Measurements from ENCODE around the gene PEX6.
A peak's percentile ranks its signal among the peaks of the same experiment; 100 is the strongest.
"Not testable (repeated sequence)": the region's sequence is repeated elsewhere in the genome, so short reads cannot be mapped to it uniquely, and the experiment has no call there.

PEX6 gene

DNA sequence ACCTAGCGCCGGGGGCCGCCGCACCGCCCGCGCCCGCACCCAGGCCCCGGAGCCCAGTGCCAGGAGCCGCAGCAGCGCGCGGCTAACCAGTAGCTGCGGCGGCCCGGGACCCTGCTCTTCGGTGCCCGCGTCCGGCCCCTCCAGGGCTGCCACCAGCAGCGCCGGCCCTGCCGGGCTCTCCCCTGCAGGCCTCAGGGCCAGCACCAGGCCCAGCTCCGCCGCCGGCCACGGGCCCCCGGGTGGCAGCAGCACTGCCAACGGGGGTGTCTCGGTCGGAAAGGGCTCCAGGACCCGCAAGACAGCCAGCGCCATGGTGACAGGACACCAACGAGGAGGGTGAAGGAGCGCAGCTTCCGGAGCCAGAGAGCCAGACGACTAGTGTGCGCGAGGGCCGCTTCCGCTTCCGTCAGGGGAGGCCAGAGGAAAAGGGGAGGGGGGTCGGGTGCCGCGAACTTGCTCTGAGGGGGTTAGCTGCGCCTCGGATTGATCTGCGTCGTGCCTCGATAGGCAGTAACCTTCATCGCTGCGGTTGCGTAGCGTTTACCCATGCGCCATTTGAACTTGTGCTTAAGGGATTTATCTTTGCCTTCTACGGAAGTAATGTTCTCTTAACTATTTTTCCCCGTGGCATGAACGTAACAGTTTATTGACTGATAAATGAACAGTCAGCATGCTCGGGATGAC is at the start of gene PEX6:
PEX6 (minus strand) TSS at position 343 of the 684 bp plus-strand sequence; CDS start at position 312, 31 bp downstream.
- peak; percentile 80 for DNase-seq (ENCODE audit: low read depth)

DNA sequence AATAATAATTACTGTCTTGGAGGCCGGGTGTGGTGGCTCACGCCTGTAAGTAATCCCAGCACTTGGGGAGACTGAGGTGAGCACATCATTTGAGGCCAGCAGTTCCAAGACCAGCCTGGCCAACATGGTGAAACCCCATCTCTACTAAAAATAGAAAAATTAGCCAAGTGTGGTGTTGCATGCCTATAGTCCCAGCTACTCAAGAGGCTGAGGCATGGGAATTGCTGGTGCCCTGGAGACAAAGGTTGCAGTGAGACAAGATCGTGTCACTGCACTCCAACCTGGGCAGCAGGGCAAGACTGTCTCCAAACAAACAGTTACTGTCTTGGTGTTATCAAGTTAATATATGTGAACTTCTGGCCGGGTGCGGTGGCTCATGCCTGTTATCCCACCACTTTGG is 47.4 kb upstream of the PEX6 start:
- DNase-seq (ENCODE audit: low read depth): no peak

DNA sequence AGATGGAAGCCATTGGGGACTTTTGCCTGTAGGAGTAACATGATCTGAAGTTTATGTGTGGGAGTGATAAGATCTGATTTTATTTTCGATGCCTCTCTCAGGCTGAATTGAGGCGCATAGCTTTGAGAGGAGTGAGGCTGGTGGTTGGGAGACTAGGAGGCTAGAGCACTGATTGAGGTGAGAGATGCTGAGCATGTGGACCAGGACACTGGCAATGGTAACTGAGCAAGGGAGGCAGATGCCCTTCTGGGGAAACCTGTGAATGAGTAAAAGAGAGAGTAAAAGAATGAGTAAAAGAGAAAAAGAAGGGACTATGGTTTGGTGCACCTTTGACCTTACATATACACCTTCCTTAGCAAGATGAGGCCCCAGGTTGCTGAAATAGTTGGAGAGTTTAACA is 45.5 kb upstream of the PEX6 start:
- no peak for DNase-seq (ENCODE audit: low read depth)

GRCh38 chr6:43021270-43022047 is 42.5 kb upstream of the PEX6 start, which contains the start of gene RRP36:
Gene RRP36, plus strand, starts transcription at chr6:43021623. Its CDS starts 32 bp downstream, at chr6:43021655.
- peak; percentile 59 for DNase-seq (ENCODE audit: low read depth)

DNA sequence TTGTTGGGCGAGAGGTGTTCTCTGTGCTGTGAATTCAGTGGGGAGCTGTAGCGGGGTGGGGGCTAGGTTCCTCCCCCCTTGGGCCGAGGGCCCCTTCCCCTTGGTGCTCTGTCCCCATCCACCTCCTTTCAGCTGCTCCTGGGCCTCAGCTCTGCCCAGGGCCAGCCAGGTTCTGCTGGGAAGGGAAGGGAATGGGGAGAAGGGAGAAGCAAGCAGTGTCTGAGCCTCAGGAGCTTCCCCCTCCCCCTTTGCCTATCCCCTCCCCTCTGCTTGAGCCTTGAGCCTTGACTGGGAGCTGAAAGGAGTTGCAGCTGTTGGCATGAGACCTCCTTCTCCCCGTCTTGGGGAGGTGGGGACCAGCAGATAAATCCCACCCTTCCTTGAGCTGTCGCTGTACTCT is 41.9 kb upstream of the PEX6 start:
- no peak for DNase-seq (ENCODE audit: low read depth)

DNA sequence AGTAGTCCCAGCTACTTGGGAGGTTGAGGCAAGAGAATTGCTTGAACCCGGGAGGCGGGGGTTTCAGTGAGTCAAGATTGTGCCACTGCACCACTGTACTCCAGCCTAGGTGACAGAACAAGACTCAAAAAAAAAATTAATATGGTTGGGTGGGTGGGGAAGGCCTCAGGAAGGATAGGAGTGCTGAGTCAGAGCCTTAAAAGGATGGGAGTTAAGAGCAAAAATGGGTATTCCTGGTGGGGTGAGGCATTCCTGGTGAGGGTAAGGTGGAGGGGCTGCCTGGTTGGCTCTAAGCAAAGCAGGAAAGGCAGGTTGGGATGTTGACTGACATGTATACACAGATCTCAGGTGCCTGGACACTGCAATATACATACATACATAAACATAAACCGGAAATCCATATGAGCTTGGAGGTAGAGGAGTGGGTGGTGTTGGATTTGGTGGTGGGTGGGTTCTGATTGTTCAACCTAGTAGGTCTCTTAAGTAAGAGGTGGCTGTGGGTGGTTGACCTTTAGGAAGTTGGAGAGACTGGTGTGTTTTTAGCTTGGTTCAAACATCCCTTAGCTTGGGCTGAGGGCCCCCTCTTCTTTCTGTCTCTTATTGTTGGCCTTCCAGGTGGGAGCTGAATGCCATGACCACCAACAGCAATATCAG is 41.2 kb upstream of the PEX6 start:
- no peak for DNase-seq (ENCODE audit: low read depth)

DNA sequence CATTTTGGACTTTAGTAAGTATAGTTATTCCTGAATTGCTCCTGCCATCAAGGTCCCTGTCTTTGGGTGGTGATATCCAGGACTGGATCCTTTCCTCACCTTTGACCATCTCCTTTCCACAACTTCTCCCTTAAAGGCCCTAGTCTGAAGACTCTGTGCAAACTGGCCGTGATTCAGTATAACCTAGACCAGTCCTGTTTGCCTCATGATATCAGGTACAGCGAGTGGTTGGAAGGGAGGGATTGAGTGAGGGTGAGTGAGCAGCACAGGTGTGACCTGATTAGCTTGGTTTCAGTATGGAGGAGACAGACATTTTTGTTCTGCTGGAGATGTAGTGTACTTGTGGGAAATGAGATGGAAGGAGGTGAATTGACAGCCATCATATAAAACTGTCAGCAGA is 40.2 kb upstream of the PEX6 start:
- no peak for DNase-seq (ENCODE audit: low read depth)

GRCh38 chr6:43016943-43017334 is 38.0 kb upstream of the PEX6 start:
- DNase-seq (ENCODE audit: low read depth): no peak

DNA sequence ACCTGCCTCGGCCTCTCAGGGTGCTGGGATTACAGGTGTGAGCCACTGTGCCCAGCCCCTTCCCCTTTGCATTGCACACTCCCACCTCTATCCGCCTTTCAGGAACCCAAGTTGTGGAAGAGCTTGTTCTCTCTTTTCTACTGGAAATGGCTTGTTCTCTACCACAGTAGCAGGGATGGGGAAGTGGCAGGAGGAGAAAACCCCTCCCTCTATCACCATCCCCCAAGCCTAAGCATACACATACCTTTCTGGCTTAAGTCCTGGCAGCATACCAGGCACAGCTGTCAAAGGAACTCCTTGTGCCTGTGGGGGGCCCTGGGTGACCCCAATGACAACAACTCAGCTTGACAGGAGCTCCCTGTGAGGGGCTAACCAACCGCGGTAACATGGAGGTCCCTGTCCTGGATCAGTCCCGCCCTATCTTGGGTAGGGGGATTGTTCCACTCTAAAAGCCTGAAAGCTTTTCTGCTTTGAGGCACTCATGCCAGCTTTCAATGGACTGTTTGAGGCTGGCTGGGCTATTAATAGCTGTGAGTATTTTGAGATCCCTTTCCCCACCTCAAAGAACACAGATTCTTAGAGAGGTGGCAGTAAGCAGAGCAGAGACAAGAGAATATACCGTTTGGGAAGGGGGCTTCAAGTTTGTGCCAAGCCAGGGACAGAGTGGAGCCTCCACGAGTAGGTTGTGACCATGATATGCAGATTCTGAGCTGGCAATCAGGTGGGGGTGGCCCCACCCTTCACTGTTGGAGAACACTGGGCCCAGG is 37.4 kb upstream of the PEX6 start:
- DNase-seq (ENCODE audit: low read depth): no peak

- DNase-seq (ENCODE audit: low read depth): no peak
These were observed 35.5 kb upstream of the PEX6 start for GRCh38 chr6:43014434-43014909.

DNA sequence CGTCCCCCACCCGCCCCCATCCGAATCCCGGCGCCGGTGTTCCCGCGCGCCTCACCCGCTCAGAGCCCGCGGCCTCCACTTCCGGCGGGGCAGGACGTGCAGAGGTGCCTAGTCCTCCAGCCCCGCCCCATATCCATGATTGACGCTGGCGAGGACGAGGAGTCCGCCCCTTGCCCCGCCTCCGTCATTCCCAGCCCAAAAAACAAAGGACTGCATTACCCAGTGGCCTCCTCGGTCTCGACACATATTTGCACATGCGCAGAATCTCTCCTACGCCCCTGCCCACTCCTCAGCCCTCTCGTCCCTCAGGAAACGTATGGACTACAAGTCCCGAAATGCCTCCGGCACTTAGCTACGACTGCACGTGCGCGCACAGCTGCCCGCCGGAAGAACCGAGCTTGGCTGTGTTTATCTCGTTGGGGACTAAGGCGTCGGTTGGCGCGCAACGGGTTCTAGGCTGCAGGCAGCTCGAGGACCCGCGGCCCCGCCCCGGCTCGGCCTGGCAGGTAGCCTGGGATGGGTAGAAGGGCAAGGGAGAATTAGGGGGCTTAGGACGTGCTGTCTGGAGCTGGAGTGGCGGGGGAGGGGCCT is 35.0 kb upstream of the PEX6 start, which contains the start of the genes KLHDC3 and MEA1:
KLHDC3 (plus strand) TSS at position 407 of the 591 bp plus-strand sequence. CDS start 2,944 bp downstream, outside the sequence.
MEA1 (minus strand) TSS at position 104 of the 591 bp plus-strand sequence. CDS start 133 bp downstream, outside the sequence.
- DNase-seq (ENCODE audit: low read depth): peak; percentile 97

GRCh38 chr6:43013097-43013842 is 34.3 kb upstream of the PEX6 start:
- DNase-seq (ENCODE audit: low read depth): no peak

GRCh38 chr6:43012364-43012763 is 33.4 kb upstream of the PEX6 start:
- no peak for DNase-seq (ENCODE audit: low read depth)

DNA sequence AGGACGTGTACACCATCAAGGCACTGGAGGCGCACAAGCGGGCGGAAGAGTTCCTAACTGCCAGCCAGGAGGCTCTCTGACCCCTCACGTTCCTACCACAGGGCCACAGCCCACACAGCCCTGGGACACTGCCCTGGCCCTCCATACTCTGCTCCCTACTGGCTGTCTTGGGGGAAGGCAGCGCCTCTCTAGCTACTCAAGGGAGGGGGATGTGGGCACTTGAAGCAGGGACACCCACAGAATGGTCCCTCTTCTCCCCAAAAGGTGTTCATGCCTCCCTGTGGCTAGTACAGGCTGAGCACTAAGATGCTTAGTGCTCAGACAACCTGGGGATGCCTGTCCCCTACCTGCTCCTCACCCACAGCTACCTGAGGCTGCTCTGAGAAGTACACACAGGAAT is 32.2 kb upstream of the PEX6 start:
- no peak for DNase-seq (ENCODE audit: low read depth)

- no peak for DNase-seq (ENCODE audit: low read depth)
These were observed 30.1 kb upstream of the PEX6 start for GRCh38 chr6:43009124-43009523.

DNA sequence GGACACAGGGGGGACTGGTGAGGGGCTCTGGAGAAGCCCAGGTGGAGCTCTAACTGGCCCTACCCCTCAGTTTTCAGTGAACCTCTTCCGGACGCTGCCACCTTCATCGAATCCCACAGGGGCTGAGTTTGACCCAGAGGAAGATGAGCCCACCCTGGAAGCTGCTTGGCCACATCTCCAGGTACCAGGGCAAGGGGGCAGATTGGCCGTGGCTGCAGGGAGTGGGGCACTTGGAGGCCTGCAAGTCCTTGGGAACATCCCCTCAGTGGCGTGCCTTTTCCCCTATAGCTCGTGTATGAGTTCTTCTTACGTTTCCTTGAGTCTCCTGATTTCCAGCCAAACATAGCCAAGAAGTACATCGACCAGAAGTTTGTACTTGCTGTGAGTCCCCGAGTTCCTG is 28.1 kb upstream of the PEX6 start:
- DNase-seq (ENCODE audit: low read depth): no peak

DNA sequence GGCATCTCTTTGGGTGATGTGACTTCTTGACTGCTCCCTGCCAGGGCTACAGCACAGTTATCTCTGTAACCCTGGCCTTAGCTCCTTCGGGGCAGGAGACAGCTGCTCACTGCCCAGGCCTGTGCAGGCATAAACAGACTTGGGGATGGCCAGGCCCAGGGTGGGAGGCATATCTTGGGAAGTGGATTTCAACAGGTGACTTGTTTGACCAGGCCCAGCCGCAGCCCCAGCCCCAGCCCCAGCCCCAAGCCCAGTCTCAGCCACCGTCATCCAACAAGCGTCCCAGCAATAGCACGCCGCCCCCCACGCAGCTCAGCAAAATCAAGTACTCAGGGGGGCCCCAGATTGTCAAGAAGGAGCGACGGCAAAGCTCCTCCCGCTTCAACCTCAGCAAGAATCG is 27.3 kb upstream of the PEX6 start:
- DNase-seq (ENCODE audit: low read depth): no peak

GRCh38 chr6:43005844-43006243 is 26.9 kb upstream of the PEX6 start:
- DNase-seq (ENCODE audit: low read depth): no peak

DNA sequence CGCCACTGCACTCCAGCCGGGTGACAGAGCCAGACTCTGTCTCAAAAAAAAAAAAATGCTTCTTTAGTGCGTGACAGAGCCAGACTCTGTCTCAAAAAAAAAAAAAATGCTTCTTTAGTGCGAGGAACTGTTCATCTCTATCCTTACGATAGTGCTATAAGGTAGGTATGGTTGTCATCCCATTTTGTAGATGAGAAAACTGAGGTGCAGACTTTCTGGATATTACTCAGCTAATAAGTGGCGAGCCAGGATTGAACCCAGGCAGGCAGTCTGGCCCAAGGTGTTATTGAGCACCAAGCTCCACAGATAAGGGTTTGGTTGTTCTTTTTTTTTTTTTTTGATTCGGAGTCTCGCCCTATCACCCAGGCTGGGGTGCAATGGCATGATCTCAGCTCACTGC is 22.9 kb upstream of the PEX6 start:
- no peak for DNase-seq (ENCODE audit: low read depth)

DNA sequence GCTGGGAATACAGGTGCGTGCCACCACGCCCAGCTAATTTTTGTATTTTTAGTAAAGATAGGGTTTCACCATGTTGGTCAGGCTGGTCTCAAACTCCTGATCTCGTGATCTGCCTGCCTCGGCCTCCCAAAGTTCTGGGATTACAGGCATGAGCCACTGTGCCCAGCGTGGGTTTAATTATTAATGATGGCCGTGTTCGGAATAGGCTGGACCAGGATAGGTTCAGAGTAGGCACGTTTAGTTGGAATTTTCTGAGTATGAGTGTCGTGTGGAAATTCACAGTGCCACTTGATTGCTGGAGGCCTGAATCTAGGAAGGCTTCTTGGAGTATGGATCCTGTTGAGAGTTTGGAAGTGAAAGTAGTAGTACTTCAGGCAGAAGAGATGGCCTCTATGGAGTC is 19.2 kb upstream of the PEX6 start:
- not testable (repeated sequence) for DNase-seq (ENCODE audit: low read depth)

GRCh38 chr6:42996513-42996912 is 17.5 kb upstream of the PEX6 start:
- DNase-seq (ENCODE audit: low read depth): no peak
